ENCODE measurements around the gene PXYLP1.

PXYLP1 gene

DNA sequence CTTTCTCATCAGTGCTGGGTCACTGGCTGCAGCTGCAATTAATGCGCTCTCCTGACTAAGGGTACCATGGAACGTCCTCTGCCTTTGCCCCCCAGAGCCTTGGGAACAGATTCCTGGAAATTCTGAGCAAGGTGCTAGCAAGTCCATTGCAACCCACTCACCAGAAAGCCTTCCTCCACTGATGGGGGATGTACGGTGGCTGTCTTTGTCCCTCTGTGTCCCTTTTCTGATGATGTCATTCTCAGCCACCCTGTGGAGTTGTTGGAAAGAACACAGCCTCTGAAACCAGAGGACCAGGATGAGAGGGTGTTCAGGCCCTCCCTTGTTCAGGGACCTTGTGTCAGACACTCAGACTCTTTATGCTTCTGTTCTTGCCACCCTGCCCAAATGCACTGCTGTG is 98.6 kb downstream of the PXYLP1 start:
- DNase-seq: no peak

DNA sequence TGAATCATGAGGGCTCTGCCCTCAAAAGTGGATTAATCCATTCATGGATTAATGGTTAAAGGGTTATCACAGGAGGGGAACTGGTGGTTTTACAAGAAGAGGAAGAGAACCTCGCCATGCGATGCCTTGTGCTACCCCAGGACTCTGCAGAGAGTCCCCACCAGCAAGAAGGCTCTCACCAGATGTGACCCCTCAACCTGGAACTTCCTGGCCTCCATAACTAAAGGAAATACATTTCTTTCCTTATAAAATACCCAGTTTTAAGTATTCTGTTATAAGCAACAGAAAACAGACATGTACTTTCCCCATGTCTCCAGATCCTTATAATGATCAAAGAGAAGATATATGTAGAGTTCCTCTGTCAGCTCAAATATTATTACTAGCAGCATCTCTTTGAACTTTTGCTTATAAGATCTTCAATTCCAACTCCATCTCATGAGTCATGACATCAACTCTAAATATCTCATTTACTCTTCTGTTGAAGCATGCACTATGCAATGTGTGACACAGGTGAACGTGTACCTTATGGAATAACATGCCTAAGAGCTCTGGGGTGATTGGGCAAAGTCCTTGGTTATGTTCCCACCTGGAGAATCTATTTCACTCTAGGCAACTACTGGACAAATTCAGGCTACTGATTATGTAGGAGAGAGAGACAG is 99.2 kb downstream of the PXYLP1 start:
- DNase-seq: no peak

DNA sequence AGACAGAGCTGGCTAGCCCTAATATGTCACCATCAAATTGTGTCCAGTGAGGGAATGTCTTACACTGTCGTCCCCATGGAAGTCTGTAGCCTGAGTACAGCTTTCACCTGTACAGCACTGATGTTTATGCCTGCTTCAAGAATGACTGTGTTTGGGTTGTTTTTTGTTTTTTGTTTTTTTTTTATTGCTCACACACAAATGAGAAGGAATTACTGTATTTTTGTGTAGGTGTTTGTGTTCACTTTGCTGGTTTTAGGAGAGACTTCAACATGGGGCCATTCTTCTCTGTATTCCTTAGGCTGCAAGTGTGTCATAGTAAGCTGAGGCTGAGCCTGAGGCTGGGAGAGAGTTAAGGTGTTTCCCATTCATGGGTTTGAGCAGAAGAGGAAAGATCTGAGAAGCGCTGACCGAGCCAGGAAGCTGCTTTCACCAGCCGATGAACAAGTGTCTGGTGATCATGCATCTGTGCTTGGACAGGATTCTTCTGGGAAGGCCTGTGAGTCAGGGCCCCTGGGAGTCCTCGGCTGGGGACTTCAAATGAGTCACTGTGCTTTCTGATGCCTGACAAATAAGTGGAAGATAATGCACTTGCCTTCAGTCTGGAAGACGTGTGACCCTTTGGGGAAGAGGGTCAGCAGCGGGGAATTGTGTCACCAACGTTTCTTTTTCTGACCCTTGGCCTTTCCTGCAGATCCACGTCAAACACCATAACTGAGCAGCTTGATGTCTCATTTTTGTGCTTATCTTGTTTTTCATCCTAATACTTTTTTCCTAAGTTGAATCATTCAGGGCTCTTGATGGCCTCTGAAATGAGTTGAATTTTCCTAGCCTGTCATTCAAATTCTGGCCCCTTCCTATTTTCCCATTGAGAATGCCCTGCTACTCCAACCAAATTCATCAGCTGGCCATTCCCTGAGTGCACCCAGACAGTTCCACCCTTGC is 100.0 kb downstream of the PXYLP1 start:
- peak; percentile 13 to 54 for DNase-seq

DNA sequence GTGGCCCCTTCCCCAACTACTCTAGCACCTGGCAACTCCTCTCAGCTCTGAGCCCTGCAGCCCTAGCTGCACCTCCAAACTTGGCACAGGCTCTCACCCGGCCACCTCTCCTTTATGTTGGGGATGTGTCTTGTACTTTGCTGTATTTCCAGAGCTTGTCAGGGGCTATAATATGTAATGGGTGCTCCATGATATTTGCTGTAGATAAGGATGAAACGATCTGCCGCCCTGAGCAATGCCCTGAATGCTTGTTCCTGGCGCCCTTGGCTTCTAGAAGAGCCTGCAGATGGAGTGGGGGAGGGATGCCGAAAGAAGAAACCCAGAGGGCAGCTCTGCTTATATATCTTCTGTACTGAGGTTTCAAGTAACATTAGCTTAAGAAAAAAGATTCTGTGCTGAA is 100.8 kb downstream of the PXYLP1 start:
- DNase-seq: no peak

DNA sequence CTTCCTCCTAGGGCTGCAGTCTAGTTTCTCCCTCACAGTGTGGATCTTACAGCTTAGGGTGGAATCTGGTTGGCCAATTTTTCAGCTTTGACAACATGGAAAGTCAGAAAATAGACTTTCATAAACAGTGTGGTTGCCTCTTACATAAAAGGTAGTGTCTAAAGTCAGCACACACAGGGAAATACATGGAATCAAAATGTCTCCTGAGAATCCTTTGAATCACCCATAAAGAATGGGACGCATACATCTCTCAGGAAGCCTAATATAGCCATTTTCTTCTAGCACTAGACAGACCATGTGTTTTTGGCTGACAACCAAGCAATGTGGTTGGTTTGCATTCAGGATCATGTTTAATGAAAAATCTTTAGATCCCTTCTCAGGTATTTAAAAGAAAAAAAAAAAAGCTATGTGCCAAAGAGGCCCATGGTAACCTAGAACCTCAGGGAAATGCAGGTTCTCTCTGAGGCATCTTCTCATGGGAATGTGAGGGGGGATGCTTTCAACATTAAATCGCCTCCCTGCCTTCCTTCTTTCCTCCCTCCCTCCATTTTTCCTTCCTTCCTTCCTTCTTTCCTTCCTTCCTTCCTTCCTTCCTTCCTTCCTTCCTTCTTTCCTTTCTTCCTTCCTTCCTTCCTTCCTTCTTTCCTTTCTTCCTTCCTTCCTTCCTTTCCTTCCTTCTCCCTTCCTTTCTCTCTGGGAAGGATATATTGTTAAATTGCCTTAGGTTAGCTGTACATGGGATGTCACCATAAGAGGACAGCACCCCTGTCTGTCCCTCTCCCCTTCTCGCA is 102.4 kb downstream of the PXYLP1 start:
- no peak for DNase-seq

DNA sequence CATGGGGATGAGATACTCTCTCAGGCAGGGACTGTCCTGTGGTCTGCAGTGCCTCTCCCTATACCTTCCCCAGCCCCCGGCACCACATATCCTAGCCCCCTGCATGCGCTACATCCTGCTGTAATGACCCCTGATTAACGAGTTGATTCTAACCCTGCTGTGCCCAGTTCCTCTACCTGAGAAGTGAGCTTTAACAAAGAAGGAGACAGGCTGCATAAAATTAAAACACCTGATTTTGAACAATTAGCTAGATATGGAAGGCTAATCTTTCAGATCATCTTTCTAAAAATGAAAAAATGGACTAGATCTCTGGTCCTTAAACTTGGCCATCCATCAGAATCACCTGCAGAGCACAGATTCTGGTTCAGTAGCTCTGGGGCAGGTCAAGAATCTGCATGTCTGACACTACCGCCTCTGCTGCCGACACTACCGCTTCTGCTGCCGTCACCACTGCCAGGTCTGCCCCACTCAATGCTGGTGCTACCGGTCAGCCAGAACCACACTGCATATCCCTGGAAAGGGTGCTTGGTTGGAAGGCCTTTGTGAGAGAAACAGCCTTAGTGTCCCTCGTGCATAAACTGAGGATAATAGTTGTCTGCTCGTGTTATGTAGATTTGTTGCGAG is 103.1 kb downstream of the PXYLP1 start:
- no peak for DNase-seq

DNA sequence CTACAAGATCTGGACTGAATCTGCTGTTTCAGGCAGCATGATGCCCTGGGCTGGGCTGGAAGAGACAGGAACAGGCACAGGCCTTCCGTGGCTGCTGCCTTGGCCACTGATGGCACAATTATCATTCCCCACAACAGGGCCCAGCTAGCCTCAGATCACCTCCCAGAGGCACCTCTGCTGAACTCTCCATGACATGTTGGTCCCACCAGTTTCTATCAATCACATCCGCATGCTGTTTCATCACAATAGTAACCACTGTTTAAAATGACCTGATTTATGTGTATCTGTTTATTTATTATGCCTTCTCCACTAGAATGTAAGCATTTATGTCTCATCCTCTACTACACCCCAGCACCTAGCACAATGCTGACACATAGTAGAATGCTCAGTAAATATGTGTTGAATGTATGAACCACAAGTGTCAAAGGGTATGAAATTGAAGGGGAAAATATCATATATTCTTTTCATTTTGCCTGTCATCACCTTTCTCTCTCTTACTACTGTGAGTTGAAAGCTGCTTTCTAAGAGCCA is 104.0 kb downstream of the PXYLP1 start:
- no peak for DNase-seq

DNA sequence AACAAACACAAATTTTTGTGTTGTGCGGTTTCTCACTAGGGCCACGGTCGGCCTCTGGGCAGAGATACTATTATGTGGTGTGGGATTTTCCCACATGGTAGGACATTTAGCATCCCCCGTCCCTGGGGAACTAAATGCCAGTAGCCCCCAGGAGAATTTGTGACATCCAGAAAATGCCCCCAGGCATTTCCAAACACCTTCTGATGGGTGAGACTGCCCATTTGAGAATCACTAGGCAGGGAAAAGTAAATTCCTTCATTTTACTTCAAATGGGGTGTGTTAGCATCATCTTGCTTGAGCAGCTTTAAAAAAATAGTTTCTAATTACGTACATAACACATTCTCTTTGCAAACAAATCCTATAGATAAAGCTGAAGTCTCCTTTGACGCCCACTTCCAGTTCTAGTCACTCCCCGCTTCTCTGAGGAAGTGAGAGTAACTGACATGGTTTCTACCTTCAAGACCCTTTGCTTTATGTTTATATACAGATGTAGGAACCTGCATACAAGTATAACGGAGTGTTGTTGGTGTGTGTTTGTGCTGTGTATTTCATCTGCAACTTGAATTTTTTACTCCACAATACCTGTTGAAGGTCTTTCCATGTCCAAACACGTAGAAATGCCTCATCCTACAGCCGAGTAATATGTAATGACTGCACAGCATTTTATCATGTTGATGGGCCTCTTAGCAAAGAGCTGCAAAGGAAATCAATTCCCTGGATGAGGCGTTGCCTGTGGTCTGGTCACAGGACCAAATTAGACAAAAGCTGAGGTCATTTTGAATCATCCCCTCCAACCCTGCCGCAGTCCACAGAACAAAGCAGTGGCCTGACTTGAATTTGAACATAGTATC is 105.3 kb downstream of the PXYLP1 start:
- no peak for DNase-seq

DNA sequence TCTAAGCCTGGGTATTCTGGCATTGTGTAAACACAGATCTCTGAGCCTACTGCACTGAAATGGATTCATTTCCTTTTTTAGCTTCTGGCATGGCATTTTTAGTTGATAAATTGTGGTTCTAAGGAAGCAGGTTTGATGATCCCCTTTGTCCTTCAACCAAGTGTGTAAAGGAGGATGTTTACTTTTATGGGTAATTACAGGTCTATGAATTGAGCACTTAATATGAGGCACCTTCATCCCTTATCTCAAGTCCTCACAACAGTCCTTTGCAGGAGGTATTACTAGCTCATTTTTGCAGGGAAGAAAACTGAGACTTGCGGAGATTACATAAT is 105.9 kb downstream of the PXYLP1 start:
- no peak for DNase-seq

DNA sequence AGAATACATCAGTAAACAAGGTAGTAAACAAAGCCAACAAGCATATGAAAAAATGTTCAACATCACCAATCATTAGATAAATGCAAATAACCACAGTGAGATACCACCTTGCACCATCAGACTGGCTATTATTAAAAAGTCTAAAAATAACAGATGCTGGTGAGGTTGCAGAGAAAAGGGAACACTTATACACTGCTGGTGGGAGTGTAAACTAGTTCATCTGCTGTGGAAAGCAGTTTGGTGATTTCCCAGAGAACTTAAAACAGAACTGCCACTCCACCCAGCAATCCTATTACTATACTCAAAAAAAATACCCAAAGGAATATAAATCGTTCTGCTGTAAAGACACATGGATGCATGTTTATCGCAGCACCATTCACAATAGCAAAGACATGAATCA is 106.4 kb downstream of the PXYLP1 start:
- DNase-seq: no peak

DNA sequence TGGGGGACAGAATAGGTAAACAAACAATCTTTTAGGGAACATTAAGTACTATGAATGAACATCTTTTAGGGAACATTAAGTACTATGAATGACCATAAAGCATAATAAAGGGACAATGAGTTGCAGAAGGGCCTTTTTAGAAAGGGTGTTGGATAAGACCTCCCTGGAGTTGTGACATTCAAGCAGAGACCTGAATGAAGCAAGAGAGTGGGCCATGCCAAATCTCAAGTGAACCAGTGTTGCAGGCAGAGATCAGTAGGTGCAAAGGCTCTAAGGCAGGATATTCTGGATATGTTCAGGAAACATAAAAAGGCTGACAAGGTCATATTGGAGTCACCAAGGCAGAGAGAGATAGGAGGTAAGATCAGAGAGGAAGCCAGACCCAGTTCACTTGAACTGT is 107.3 kb downstream of the PXYLP1 start:
- no peak for DNase-seq

DNA sequence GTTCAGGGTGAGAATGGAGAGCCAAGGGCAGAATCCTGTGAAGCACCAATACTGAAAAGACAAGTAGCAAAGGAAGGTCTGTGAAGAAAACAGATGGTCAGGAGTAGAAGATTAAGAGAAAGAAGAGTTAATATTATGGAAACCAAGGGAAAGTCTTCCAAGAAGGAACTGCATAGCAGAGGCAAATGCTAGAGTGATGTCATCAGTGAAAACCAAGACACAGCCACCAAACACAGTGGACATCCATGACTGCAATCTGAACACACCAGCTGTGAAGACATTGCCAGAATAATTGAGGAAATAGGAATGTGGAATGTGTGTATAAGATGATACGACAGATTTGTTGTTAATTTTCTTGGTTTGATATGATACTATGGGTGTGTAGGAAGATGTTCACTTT is 109.9 kb downstream of the PXYLP1 start:
- no peak for DNase-seq

DNA sequence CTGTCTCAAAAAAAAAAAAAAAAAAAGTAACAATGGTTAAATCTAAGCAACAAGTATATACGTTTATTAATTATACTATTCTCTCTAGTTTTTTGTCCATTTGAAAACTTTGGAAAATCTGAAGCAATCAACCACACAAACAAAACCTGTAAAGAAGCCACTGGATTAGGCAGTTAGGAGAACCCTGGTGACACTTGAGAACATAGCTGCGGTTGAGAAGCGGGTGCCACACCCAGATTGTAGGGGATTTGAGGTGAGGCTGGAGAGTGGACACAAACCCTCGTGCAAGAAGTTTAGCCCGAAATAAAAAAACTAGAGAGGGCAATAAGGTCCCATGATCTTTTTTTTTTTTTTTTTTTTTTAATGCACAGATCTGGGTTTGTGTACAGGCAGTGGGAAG is 110.8 kb downstream of the PXYLP1 start:
- DNase-seq: no peak

DNA sequence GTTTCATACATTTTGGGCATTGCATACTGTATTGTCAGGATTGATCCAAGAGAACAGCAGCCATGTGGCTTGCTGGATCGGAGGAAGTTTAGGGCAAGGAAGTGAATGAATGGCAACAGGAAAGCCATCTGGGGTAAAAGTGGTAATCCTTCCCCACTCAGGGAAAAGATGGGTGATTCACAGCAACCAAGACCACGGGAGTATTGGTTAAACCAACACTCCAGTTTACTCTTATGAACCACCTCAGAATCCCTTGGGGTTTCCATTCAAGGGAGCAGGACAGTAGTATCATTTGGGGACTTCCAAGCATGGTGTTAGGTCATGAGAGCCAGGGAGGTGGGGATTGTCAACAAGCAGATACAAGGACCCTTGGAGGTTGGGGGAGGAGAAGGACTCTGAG is 111.5 kb downstream of the PXYLP1 start:
- DNase-seq: no peak

DNA sequence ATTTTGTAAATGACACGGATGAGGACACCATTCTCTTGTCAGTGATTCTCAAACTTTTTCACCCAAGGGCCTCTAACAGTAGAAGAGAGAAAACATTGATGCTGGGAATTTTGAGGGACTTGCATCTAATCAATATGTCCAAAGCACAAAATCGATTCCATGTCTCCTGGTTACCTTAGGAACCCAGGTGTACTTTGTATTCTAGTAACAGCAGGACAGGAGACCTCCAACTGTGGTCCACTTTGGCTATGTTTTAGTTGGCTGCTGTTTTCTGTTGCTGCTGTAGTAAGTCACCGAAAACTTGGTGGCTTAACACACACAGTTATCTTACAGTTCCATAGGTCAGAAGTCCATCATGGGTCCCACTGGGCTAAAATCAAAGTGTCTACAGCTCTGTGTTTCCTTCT is 112.2 kb downstream of the PXYLP1 start:
- no peak for DNase-seq
